BJ (cell line): ENCODE data around the gene CACNA2D2. TPM values are rescaled to one million over a fixed set of nuclear protein-coding genes. Genes with fewer than 3 reads are reported as not detected.

ENCODE experiments used
- CTCF ChIA-PET: fragments of 350-600 bp; formaldehyde crosslinking; extraction: SDS; loops from one replicate; lab custom pipeline; 2021; ENCODE audit warnings: antibody characterized with exemption, inconsistent platforms; lab: Yijun Ruan, JAX
- POLR2A ChIA-PET: fragments of 300-600 bp; sonication (Branson Sonifier 250); formaldehyde crosslinking; extraction: SDS; loops from one replicate; lab custom pipeline; 2021; ENCODE audit warnings: antibody characterized with exemption; lab: Charles Lee
- DNase-seq: peaks from one replicate; pipeline ENCODE4 v3.0.0-alpha.2; 2011; ENCODE audit warnings: low read depth
- H3K27me3 ChIP-seq: 2 replicates; pipeline ENCODE4 v1.6.0; 2011; ENCODE audit warnings: low read length; ENCODE audit not compliant: control insufficient read depth, insufficient read depth
- H3K36me3 ChIP-seq: 2 replicates; pipeline ENCODE4 v1.5.1; 2011; ENCODE audit warnings: low read length; ENCODE audit not compliant: control insufficient read depth, insufficient read depth
- H3K4me3 ChIP-seq: 2 replicates; pipeline ENCODE4 v1.5.1; 2011; ENCODE audit warnings: low read depth, mild to moderate bottlenecking, control low read depth, low read length
- CTCF ChIP-seq: IDR thresholded peaks from 2 replicates; pipeline ENCODE4 v1.5.1; 2011; ENCODE audit warnings: low read depth, mild to moderate bottlenecking, control low read depth, inconsistent platforms, low read length, moderate library complexity; ENCODE audit not compliant: insufficient read depth
- polyA plus RNA-seq: library from polyadenylated mRNA; depleted of rRNA; stranded (reverse); fragments of >200 nt; gene quantifications from 2 replicates; pipeline ENCODE4 v1.2.3, GENCODE V29; 2011

The CACNA2D2 gene
- polyA plus RNA-seq, 1 experiment = 0.11 TPM

GRCh38 chr3:50484722-50485121 lies 18.7 kb downstream of the CACNA2D2 start:
- POLR2A ChIA-PET = no interaction called here

GRCh38 chr3:50483374-50483773 lies 20.1 kb downstream of the CACNA2D2 start:
- Histone ChIP-seq H3K27me3 (peaks cover 2% of the 10 kb centered on the region; the same call in 1 of the 2 replicates), H3K36me3 (no peaks in the 10 kb centered on the region), H3K4me3 (no peak overlapping the region)
- CTCF ChIA-PET = no interaction called here
- DNase-seq = no peak
- TF ChIP-seq CTCF = no peak
- POLR2A ChIA-PET = no interaction called here

More at GRCh38 chr3:50484722-50485121, 18.7 kb downstream of the CACNA2D2 start:
- Histone ChIP-seq H3K4me3 (no peak overlapping the region), H3K36me3 (no peaks in the 10 kb centered on the region), H3K27me3 (peaks cover under 1% of the 10 kb centered on the region; the same call in 1 of the 2 replicates)
- CTCF ChIA-PET = no interaction called here
- TF ChIP-seq CTCF = no peak
- no peak for DNase-seq

GRCh38 chr3:50481992-50482391 lies 21.4 kb downstream of the CACNA2D2 start:
- Histone ChIP-seq H3K36me3 (no peaks in the 10 kb centered on the region), H3K4me3 (no peak overlapping the region), H3K27me3 (peaks cover 2% of the 10 kb centered on the region; the same call in 1 of the 2 replicates)
- no peak for TF ChIP-seq CTCF
- CTCF ChIA-PET = no interaction called here
- POLR2A ChIA-PET = no interaction called here
- DNase-seq = no peak

GRCh38 chr3:50480471-50480870 lies 23.0 kb downstream of the CACNA2D2 start:
- TF ChIP-seq CTCF = no peak
- Histone ChIP-seq H3K36me3 (no peaks in the 10 kb centered on the region), H3K4me3 (no peak overlapping the region), H3K27me3 (peaks cover 2% of the 10 kb centered on the region; the same call in 1 of the 2 replicates)
- CTCF ChIA-PET = no interaction called here
- POLR2A ChIA-PET = no interaction called here
- DNase-seq = no peak

- H3K36me3 ChIP-seq = no peaks in the 10 kb centered on the region
- TF ChIP-seq CTCF = no peak
- peaks cover 2% of the 10 kb centered on the region; the same call in 1 of the 2 replicates for H3K27me3 ChIP-seq
- CTCF ChIA-PET = no interaction called here
- H3K4me3 ChIP-seq = no peak overlapping the region
- POLR2A ChIA-PET = no interaction called here
- no peak for DNase-seq
Observed at GRCh38 chr3:50479523-50479922, 23.9 kb downstream of the CACNA2D2 start.
